HG02678 (cell line): ENCODE measurements around the gene EFCAB14.
"Not testable (repeated sequence)": the region's sequence is repeated elsewhere in the genome, so short reads cannot be mapped to it uniquely, and the experiment has no call there.

Experiments
- ATAC-seq: cut with Tn5 transposase; IDR thresholded peaks from one replicate; pipeline ENCODE4 v1.9.1; 2021; ENCODE audit warnings: mild to moderate bottlenecking, moderate library complexity; ENCODE audit not compliant: unreplicated experiment

EFCAB14 gene

DNA sequence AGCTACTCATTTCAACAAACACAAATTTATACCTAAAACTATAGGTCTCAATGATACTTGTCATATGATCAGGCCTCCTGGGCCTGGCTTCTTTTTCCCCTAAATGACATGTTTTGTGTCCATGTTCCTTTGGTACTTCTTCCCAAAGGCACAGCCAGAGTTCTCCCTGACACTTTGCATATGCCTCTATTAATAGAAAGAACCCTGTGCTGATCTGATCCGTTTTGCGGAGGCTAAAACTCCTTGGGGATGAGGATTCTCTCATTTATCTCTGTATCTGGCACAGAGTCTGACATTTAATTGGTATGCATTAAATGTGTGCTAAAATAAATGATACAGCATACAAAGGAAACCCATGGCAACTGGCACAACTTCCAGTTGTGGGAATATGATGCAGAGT, 62.3 kb downstream of the EFCAB14 start:
- no peak for ATAC-seq

DNA sequence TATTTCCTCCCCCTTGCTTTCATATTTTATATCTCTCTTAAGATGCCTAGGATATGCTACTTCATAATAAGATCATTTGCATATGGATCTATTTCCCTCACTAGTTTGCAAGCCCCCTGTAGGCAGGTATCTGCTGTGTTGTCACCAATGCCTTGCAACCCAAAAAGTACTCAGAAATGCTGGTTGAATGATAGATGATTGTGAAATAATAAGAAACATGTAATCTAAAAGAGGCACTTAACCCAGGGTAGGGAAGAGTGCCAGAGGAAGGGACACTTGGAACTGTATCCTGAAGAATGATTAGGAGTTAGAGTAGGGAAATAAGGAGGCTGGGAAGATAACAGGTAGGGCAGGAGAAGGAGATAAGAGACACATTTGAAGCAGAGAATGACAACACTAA, 63.1 kb downstream of the EFCAB14 start:
- ATAC-seq: no peak

DNA sequence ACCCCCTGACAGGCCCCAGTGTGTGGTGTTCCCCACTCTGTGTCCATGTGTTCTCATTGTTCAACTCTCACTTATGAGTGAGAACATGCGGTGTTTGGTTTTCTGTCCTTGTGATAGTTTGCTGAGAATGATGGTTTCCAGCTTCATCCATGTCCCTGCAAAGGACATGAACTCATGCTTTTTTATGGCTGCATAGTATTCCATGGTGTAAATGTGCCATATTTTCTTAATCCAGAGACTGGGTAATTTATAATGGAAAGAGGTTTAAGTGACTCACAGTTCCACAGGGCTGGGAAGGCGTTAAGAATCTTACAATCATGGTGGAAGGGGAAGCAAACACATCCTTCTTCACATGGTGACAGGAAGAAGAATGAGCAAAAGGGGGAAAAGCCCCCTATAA, 64.2 kb downstream of the EFCAB14 start:
- ATAC-seq: not testable (repeated sequence)

DNA sequence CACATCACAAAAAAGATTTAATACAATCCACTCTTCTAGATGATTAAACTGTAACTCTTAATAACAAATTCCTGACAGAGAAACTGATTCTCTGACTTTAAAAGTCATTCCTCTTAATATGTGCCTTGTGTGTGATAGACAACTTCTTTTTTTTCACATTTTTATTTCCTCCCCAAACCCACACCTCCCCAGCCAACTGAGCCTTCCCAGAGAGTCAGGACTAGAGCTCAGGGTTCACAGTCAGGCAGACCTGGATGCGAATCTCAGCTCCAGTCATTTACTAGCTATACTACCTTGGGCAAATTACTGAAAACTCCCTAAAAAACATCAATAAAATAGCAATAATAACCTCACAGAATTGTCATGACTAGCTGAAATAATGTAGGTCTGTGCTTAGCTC, 64.9 kb downstream of the EFCAB14 start:
- no peak for ATAC-seq

DNA sequence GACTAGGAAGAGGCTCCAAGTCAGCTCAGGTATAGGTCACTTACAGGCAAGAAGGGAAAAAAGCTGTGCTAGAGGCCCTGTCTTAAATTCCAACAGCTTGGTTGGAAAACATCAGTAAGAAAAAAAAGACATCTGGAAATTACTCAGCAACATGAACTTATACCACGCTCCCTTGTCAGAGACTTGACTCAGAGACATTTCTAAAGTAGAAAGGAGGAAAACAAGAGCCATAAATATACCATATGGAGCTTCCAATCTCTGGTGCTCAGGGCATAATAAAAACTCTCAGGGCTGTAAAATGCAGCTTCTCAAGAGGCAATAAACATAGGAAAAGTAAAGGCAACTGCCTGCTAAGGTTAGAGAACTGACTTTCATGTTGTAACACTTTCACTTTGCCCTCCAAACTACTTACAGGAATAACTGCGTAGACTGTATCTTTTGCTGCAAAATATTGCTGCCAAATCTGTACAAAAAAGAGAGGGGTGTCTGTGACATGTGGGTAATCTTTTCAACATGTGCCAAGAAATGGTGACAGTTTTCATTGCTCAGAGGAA, 65.4 kb downstream of the EFCAB14 start:
- no peak for ATAC-seq

DNA sequence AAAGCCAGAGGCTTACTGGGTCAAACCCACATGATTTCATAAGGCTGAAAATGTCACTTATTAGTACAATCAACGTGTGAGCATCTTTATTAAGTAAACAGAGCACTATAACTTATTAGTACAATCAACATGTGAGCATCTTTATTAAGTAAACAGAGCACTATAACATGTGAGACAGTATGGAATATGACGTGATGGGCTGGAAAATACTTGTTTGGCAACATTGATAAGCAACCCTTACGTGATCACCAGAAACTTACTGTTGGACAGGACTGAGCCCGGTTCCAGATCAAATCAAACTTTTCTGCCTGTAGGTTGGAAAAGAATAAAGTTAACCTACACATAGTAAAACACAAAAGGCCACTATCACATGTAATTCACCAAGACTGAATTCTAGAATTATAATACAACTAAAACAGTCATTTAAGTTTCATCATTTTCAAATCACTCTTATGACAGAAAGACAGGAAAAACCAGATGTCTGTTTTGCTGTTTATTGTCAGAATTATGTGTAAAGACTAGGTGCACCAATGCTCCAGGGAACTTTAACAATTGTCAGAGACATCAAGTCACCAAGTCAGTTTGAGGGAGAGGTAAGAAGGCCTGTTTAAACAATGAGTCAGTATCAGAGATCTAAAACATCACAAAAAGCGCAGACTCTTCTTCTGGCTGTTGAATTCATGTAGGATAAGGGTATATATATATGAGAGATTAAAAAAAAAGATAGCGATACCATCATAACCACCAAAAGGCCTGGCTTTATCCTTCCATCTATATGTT, 66.4 kb downstream of the EFCAB14 start:
- ATAC-seq: no peak

DNA sequence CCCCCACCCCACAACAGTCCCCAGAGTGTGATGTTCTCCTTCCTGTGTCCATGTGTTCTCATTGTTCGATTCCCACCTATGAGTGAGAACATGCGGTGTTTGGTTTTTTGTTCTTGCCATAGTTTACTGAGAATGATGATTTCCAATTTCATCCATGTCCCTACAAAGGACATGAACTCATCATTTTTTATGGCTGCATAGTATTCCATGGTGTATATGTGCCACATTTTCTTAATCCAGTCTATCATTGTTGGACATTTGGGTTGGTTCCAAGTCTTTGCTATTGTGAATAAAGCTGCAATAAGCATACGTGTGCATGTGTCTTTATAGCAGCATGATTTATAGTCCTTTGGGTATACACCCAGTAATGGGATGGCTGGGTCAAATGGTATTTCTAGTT, 67.8 kb downstream of the EFCAB14 start:
- not testable (repeated sequence) for ATAC-seq

DNA sequence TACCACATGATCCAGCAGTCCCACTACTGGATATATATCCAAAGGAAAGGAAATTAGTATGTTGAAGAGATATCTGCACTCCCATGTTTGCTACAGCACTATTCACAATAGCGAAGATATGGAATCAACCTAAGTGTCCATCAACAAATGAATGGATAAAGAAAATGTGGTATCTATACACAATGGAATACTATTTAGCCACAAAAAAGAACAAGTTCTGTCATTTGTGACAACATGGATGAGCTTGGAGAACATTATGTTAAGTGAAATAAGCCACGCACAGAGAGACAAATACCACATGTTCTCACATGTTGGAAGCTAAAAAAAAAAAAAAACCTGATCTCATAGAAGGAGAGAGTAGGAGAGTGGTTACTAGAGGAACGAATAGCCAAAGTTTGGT, 68.4 kb downstream of the EFCAB14 start:
- no peak for ATAC-seq

DNA sequence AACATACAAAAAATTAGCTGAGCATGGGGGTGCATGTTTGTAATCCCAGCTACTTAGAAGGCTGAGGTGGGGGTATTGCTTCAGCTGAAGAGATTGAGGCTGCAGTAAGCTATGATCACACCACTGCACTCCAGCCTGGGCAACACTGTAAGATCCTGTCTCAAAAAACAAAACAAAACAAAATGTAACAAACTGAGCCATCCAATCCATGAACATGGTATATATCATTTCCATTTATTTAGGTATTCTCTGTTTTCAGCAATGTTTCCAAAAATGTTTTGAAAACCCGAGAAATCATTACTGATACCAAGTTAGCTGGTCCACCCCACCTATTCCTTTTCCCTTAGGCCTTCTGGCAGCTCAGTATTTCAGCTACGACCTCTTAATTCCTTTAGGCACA, 69.2 kb downstream of the EFCAB14 start:
- no peak for ATAC-seq

DNA sequence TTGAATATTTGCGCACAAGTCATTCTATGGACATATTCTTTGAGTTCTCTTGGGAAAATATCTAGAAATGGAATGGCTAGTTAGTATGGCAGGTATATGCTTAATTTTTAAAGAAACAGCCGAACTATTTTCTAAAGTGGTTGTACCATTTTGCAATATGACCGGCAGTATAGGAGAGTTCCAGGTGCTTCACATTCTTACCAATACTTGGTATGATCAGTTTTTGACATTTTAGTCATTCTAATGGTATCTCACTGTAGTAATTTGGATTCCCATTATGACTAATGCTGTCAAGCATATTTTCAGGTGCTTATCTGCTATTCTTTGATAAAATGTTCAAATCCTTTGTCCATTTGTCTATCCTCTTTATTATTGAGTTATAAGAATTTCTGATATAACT, 71.3 kb downstream of the EFCAB14 start:
- ATAC-seq: no peak

DNA sequence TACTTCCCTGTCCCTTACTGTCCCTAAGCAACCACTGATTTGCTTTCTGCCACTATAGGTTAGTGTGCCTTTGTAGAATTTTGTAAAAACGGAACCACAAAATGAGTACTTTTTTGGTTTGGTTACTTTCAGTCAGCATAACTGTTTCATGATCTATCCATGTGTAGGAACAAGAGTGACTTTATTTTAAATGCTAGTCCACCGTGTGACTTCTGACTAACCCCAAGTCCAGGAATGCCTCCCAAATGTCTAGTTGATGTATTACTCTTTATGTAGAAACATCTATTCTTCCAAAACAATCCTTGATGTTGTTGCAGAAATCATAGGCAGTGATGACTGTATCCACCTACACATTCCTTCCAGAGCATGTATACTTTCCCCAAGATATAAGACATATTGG, 72.1 kb downstream of the EFCAB14 start:
- ATAC-seq: no peak

DNA sequence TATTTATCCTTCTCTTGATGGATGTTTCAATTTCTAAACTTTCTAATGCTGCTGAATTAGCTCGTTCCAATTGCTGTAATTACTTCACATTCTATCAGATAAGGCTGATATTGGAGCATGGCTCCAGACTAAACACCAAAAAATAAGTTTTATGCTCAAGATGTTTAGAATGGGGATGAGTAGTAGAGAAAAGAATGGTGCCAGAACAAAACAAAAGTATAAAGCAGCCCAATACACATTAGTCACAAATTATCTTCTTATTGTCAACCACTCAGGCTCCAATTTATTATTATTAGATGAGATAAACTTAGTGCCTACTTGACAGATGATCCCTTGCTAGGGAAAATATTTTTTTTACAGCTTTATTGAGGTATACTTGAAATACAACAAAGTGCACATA, 72.6 kb downstream of the EFCAB14 start:
- ATAC-seq: no peak

DNA sequence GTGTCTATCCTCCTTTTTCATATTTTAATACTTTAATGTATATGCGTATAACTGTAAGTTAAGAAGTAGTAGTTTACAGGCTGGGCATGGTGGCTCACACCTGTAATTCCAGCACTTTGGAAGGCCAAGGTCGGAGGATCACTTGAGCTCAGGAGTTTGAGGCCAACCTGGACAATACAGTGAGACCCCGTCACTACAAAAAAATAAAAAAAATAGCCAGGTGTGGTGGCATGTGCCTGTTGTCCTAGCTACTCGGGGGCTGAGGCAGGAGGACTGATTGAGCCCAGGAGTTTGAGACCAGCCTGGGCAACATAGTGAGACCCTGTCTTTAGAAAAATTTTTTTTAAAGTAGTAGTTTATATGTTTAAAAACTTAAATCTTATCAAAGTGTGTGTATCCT, 73.1 kb downstream of the EFCAB14 start:
- ATAC-seq: no peak

DNA sequence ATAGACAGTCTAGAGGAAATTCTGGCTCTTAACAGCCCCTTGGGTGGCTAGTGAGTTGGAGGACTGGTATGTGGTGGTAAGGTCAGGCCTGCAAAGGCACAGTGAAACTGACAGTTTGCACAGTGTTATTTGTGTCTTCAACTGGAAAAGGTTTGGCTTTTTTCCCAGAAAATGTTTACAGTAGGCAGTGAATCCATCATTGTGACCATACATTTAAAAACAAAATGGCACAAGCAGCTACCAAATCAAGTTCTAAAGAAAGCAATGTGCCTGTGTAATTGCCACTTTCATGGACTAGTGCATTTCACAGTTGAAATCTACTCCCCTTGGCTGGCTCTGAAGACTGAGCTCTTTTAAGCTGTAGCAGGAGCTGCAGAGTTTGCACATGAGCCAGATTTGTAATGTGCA, 75.5 kb downstream of the EFCAB14 start:
- no peak for ATAC-seq

DNA sequence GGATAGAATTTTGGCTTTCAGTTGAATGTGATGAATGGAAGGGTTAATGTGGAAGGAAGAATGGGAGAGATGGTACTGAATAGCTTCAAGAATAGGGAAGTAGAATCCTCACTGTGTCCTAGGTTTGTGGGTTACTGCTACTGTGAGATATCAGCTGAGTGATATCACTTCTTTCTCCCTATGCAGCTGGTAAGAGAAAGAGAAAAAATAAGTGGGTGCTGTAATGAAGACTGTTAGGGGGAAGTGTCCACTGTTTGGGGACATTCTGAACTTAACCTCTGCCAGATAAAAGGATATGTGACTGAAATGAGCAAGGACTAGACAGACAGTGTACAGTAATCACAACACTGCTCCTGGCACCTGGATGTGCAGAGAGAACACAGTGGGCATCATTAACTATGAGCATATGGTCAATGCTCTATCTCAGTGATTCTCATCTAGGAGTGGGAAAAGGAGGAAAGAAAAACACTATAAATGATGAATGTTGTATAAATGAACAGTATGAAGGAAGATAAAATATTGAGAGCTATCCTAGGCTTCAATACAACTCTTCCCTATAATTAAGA, 76.7 kb downstream of the EFCAB14 start:
- no peak for ATAC-seq

DNA sequence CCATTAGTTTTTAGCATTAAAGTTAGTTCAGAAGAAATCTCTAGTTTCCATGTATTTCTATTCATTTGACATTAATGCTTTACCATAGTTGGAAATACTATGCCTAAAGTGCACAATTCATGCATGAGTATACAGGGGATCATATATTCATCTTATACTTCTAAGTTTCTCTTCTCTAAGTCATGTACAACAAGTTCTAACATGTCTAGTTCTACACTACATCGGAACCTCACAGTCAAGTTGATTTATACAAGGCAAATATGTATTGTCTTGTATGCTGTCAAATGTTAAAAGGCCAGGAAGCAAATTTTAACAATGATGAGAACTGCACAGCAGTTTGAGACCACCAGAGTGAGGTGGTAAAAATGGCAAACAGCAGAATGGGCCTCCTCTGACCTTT, 79.4 kb downstream of the EFCAB14 start:
- ATAC-seq: no peak

DNA sequence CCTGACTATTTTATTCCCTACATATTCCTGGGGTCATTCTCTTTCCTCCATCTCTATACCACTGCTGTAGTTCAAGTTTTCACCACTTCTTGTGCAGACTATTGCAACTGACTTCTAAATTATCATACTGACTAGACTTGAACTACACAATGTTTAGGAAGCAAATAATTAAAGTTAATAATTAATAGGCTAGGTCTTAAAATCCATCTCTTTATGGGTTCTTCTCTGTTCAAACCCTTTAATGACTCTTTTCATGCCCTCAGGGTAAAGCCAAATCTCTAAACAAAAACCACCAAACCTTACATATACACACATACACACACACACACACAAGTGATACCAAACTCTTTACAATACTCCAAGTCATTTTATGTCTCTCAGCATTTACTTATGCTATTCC, 80.0 kb downstream of the EFCAB14 start:
- ATAC-seq: no peak

DNA sequence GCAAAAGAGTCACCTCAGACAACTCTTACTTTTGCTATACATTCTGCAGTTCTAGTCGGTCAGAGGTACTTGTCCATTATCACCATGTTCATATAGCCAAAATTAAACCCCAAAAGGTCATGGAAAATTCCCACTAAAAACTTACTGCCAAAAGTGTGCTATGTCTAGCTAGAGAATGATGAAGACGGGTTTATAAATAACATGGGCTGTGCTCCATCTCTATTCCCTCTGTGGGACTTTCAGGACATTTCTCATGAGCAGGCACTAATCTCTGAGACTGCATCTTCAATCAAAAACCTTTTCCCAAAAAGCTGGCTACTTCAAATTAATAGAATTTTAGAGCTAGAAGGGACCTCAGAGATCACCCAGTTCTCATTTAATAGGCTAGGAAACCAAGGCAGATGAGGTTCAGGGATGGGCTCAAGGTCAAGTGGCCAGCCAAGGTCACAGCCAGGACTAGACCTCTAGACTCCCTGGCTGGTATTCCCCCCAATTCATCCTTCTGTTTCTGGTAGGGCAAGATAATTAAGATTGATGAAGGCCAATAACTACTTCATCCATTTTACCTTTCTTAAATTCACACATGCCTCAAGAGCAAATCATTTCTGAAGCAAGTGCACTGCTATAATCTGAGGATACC, 81.3 kb downstream of the EFCAB14 start:
- no peak for ATAC-seq

DNA sequence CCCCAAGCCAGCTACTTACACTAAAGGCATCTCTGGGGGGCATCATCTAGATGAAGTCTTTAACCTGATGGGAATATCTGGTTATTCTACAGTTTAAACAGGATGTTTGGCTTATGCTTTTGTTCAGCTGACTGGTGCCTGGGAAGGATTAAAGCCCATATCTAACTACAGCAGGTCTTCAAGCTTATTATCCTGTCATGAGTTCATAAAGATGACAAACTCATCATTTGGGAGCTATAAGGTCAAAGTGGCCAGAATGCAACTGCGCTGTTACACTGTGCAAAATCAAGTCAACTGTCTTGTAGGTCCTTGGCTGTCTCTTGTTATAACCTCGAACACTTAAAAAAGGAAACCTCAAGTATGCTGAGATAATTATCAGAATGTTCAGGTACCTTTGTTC, 83.7 kb downstream of the EFCAB14 start:
- no peak for ATAC-seq

DNA sequence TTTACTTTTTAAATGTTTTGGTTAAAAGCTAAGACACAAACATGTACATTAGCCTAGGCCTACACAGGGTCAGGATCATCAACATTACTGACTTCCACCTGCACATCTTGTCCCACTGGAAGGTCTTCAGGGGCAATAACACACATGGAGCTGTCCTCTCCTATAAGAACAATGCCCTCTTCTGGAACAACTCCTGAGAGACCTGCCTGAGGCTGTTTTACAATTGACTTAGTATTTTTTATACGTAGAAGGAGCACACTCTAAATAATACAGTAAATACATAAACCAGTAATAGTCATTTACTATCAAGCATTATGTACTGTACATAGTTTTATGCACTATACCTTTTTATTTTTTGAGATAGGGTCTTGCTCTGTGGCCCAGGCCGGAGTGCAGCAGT, 88.2 kb downstream of the EFCAB14 start:
- no peak for ATAC-seq
